ENCODE measurements around the gene DYRK3.

DNA sequence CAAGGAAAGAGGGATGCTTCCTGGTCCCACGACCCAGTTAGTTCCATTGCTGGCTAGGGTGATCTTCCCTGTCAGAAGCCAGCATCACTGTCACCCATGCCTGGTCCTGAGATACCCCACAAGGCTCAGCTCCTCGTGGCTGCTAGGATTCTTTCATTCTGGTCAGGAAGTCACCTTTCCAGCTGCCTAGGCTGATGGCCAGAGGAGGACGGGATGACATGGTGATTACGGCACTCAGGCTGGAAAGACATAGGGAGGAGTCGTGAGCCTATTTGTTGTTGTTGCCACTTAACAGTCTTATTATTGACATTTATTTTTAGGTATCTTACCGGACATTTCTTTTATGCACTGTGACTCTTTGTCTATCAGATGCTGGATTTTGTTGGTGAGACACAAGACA is 29.4 kb downstream of the DYRK3 start:
- TF ChIP-seq CTCF (IDR thresholded peaks at IDR 0.05) (no peak), POLR2A (IDR thresholded peaks at IDR 0.05) (no peak)

Data from tibial nerve (tissue), 3 donors.